ENCODE data around the gene MAN2A1.

Gene MAN2A1

GRCh38 chr5:109739741-109740728 is 50.3 kb downstream of the MAN2A1 start:
- DNase-seq (ENCODE audit: low read depth, low spot score) = peak; percentile 61
- H3K4me3 ChIP-seq (ENCODE audit: low read depth, low read length) = no peak overlapping the region
- in situ Hi-C loops (cut with HindIII; ENCODE audit: low sequenced_read_pairs) = no loop called here
- TF ChIP-seq CTCF (IDR thresholded peaks at IDR 0.05; ENCODE audit: low read depth, low read length) = no peak

- TF ChIP-seq CTCF (IDR thresholded peaks at IDR 0.05; ENCODE audit: low read depth, low read length) = no peak
- in situ Hi-C loops (cut with HindIII; ENCODE audit: low sequenced_read_pairs) = no loop called here
- no peak overlapping the region for H3K4me3 ChIP-seq (ENCODE audit: low read depth, low read length)
- no peak for DNase-seq (ENCODE audit: low read depth, low spot score)
These were observed 51.2 kb downstream of the MAN2A1 start for GRCh38 chr5:109740966-109741365.

- no peak for TF ChIP-seq CTCF (IDR thresholded peaks at IDR 0.05; ENCODE audit: low read depth, low read length)
- in situ Hi-C loops (cut with HindIII; ENCODE audit: low sequenced_read_pairs) = no loop called here
- no peak overlapping the region for H3K4me3 ChIP-seq (ENCODE audit: low read depth, low read length)
- no peak for DNase-seq (ENCODE audit: low read depth, low spot score)
These were observed 51.7 kb downstream of the MAN2A1 start for GRCh38 chr5:109741390-109741789.

- TF ChIP-seq CTCF (IDR thresholded peaks at IDR 0.05; ENCODE audit: low read depth, low read length) = no peak
- in situ Hi-C loops (cut with HindIII; ENCODE audit: low sequenced_read_pairs) = no loop called here
- H3K4me3 ChIP-seq (ENCODE audit: low read depth, low read length) = no peak overlapping the region
- no peak for DNase-seq (ENCODE audit: low read depth, low spot score)
These were observed 53.4 kb downstream of the MAN2A1 start for GRCh38 chr5:109743041-109743531.

GRCh38 chr5:109743770-109744212 is 54.1 kb downstream of the MAN2A1 start:
- peak; percentile 90 for DNase-seq (ENCODE audit: low read depth, low spot score)
- no peak for TF ChIP-seq CTCF (IDR thresholded peaks at IDR 0.05; ENCODE audit: low read depth, low read length)
- no peak overlapping the region for H3K4me3 ChIP-seq (ENCODE audit: low read depth, low read length)
- in situ Hi-C loops (cut with HindIII; ENCODE audit: low sequenced_read_pairs) = no loop called here

GRCh38 chr5:109744261-109744660 is 54.5 kb downstream of the MAN2A1 start:
- in situ Hi-C loops (cut with HindIII; ENCODE audit: low sequenced_read_pairs) = no loop called here
- DNase-seq (ENCODE audit: low read depth, low spot score) = no peak
- no peak overlapping the region for H3K4me3 ChIP-seq (ENCODE audit: low read depth, low read length)
- no peak for TF ChIP-seq CTCF (IDR thresholded peaks at IDR 0.05; ENCODE audit: low read depth, low read length)
